GM19463 (cell line): ENCODE results near the gene REXO1.
"Not testable (repeated sequence)": the region's sequence is repeated elsewhere in the genome, so short reads cannot be mapped to it uniquely, and the experiment has no call there.

Experiments
- ATAC-seq: cut with Tn5 transposase; IDR thresholded peaks from one replicate; pipeline ENCODE4 v1.9.1; 2021; ENCODE audit warnings: mild to moderate bottlenecking, moderate library complexity; ENCODE audit not compliant: unreplicated experiment

The REXO1 gene

DNA sequence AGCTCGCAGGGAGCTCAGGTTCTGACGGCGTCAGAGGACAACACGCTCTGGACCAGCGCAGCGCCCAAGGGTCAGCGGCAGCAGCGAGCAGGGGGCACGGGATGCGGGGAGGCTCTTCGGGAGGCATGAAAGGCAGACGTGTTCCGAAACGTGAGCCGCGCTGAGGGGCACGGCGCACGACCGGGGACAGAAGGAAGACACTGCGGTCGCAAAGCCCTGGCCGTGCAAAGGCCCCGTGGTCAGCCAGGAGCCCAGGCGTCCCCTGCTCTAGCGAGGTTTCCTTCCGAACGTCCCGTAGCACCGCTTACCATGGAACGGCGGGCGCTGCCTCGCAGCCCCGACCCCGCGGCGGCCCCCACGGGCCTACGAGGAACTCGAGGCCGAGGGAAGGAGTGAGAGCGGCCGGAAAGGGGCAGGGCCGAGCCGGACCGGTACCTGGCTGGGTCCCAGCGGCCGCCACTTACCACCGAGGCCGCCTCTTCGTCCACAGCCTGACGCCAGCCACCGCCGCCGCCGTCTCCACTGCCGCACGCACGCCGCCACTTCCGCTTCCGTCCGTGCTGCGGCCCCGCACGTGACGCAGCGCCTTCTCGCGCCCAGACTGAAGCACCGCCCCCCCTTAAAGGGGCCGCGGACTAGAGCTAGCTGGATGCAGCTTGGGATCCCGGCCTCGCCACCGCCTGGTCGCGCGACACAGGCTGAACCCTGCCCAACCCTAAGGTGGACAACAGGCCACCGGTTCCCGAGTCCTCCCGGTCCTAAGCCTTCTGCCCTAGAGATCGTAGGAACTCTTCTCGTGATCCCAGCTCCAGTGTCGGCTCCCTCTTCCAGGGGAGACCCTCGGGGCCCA, 27.6 kb upstream of the REXO1 start:
- peak; percentile 87 for ATAC-seq

DNA sequence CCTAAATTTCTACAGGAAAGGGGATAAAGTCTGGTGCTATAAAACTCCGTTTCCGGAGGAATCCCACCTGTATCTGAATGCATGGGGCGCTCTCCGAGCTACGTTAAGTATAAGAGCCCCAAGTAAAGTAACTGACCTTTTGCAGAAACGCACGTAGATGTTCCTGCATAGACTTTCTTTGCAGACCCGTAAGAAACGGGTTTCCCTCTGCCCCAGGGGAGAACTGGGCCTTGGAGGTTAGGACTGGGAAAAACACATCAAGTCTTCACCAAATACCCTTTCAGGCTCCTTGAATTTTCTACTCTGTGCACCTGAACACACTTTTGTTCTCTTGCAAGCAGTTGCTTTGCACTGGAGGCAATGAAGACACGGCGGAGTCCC, 27.0 kb upstream of the REXO1 start:
- not testable (repeated sequence) for ATAC-seq

DNA sequence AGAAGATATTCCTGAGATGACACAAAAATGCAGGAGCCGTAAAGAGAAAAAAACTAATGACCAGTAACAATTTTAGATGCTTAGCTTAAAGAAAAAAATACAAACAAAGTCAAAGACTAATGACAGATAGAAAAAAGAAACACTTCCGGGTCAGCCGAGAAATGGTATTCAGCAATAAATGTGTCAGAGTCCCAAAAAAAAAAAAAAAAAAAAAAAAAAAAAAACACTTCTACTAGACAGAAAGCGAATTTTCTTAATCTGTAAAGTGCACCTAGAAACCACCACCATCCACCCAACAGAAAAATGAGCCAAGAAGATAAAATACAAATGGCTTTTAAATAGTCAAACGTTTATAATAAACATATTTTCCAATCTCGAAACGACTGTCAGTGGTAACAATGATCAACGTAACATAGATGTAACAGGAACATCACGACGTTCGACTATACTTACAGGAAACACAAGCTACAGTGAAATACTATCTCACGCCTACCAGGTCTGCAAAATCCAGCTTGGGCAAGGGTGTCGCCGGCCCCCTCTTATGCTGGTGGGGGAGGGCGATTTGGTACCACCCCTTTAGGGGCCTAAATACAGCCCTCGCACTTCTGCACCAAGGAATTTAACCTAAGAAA, 26.4 kb upstream of the REXO1 start:
- no peak for ATAC-seq

DNA sequence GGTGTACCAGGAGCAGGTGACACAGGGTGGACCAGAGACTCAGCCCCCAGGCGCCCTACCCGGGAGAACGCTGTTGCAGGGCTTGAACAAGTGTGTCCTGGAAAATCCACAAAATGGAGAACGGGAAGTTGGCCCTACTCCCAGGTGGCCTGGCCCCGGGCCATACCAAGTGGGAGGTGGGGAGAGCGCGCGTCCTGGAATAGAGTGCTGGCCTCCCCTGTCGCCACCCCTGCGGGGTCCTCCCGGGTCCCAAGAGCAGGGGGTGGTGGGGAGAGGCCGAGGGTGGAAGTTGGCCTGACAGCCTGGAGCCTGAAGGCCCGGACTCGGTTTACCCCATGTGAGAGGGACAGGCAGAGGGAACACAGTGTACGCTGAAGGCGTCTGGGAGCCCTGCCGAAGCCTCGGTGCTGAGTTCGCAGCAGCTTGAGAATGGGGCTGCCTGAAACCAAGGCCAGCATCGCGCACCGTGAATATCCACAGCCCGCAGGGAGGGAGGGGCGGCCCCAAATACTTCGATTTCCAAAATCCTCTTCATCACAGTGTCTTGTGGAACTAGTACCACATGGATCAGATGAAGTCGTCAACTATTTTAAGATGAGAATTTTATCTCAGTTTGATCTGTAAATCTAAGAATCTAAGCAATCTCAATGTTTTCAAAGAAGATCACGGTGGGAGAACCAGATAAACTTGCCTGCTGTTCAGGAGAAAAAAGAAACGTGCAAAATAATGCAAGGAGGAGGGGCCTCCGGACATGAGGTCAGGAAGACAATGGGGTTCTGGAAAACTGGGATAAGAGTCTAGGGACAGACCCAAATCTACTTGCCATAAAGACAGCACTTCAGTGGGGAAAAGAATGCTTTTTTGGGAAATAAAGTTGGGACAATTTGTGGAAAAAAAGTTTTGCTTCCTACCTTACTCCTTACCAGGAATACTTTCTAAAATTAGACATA, 25.5 kb upstream of the REXO1 start:
- ATAC-seq = no peak

DNA sequence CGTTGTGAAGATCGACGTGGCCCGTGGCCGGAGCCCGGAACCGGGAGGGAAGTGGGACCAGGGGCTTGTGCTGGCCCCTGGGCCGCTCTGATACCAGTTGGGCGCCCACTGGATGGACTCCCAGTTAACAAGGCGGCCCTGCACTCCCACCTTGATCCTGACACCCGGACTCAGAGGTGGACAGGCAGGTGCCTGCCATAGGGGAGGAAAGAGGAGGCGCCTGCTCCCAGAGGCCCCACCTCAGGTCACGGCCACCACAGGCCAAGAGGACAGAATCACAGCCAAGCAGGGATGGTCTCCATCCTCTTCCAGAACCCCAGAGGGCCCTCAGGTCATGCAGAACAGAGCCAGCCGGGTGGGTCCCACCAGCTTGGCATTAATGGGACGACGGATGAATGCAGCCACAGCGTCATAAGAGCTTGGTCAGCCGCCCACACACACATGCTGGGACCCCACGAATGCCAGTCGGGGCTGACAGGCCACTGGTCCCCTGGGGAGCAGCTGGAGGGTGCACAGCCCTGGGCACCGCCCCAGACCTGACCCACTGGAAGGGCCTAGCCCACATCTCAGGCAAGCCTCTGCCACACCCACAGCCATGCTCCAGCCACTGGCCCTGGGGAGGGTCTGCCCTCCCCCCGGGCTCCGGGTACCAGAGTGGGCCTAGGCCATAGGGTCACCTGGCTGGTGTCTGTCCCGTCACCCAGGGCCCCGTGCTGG, 24.7 kb upstream of the REXO1 start:
- no peak for ATAC-seq

DNA sequence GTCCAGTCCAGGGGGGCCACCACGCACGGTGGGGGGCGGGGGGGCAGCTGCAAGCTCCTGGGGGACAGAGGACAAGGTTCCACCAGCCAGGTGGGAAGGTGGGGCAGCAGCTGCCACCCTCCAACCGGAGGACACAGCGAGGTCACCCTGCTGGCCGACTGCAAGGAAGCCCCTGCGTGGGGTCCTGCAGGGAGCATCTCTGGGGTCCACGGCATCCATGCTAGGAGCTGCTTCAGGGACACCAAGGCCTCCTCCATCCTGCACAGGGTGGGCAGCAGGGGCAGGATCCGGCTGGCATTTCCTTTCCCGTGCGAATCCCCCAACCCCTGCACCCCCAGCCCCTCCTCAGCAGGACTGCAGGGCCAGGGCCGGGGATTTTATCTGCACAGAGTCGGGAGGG, 23.3 kb upstream of the REXO1 start:
- ATAC-seq = no peak

DNA sequence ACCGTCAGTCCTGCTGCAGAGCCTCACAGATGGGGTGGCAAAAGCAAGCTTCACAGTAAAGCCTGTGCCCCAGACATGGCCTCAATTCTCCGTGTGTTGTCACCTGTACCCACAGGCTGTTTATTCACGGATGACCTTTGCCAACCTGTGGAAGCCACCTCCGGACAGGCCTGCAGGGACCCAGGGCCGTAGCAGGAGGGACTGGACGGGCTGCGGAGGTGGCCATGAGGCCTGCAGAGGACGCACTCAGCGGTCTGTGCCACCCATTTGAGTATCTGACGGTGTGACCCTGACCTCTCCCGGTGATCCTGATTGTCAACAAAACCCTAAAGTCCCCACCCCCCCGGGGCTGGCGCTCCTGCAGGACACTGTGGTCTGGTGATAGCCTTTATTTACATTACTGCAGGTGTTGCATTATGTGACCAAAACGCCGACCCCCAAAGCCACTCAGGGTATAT, 22.9 kb upstream of the REXO1 start:
- ATAC-seq = no peak

DNA sequence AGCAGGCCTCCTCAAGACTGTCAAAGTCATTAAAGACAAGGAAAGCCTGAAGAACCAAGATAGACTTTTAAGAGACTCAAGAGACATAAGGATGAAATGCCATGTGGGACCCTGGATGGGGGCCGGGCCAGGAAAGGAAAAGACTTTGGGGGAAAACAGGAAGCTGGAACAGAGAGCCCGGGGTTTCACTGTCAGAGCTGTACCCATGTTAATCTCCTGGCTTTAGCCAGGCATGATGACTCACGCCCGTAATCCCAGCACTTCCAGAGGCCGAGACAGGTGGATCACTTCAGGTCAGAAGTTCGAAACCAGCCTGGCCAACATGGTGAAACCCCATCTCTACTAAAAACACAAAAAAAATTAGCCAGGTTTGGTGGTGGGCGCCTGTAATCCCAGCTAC, 20.7 kb upstream of the REXO1 start:
- ATAC-seq = no peak

DNA sequence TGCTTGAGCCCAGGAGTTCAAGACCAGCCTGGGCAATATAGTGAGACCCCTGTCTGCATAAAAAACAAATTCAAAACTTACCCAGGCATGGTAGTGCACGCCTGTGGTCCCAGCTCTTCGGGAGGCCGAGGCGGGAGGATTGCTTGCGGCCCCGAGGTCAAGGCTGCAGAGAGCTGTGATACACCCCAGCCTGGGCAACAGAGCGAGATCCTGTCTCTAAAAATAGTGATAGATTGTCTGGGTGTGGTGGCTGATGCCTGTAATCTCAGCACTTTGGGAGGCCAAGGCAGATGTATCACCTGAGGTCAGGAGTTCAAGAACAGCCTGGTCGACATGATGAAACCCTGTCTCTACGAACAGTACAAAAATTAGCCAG, 19.1 kb upstream of the REXO1 start:
- no peak for ATAC-seq

DNA sequence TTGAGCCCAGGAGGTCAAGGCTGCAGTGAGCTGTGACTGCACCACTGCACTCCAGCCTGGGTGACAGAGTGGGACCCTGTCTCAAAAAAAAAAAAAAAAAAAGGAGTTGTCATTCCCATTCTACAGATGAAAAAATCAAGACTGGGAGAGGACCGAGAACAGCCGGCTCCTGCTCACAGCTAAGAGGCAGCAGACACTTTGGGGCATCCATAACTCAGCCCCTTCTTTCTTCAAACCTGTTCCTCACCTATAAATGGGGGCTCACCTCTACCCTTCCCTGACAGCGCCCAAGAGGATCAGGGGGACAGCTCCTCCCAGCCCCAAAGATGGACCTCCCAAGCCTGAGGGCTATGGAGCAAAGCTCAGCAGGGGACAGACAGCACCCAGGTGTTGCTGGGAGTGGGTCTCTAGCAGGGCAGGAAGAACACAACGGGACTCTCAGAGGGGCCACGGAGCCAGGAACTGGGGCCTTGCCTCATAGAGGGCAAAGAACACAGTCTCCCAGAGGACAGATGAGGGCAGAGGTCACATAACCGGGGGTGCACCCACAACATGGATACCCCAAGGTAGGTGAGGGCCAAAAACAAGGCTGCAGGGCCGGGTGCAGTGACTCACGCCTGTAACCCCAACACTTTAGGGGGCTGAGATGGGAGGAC, 18.5 kb upstream of the REXO1 start:
- ATAC-seq = no peak

DNA sequence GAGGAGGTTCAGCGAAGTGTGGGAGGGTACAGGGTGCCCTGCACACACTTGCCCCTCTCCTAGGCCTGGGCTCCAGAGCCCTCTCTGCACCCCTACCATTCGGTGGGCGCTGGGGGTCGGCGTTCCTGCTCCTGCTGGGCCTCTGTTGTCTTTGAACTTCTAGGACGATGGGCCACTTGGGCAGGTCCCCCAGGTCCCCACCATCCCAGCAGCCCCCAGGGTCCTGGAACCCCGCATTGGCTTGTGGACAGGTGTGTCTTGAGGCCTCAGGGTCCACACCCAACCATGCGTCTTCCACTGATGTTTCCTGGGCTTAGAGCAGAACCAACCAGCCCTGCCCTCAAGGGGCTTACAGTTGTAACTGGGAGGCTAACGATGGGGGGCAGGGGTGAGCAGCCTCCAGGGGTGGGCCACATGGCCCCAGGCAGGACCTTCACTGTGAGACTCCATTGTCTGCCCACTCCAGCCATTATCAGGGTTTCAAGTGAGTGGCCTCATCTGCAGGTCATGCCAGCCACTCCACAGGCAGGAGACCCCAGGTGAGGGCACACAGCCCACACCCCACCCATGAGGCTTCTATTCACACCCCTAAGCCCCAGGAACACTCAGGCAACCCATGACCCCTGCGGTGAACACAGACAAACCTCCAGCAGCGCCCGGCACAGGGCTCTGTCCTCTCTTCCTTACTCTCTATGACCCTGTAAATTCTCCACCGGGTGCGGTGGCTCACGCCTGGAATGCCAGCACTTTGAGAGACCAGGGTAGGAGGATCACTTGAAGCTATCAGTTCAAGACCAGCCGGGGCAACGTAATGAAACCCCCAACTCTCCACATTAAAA, 17.1 kb upstream of the REXO1 start:
- no peak for ATAC-seq

DNA sequence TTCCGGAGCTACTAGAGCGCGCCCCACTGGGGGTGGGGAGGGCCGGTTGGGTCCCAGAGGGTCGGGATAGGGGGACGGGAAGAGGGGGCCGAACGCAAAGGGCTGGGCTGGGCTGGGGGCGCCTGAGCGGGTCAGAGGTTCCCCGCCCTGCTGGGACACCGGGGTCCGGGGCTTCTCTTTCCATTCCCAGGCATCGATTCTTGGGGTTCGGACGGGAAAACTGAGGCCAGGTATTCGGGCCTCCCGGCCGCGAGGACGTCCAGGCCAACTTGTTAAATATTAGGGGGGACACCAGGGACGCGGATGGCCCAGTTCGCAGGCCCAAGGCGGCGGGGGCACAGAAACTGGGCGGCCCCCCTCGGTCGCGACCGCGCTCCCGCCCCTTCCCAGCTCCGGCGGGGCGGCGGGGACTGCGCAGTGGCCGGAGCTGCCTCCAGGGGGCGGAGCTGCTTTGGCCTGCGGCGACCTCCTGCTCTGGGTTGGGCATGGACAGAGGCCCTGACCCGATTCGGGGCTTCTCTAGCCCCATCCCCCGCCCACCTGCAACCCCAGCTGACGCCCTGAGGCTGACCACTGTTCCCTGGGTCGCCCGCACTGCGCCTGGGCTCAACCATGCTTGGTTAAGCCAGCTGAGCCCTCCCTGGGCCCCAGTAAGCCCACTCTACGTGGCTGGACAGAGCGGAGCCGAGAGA, 16.3 kb upstream of the REXO1 start:
- ATAC-seq = peak; percentile 29

DNA sequence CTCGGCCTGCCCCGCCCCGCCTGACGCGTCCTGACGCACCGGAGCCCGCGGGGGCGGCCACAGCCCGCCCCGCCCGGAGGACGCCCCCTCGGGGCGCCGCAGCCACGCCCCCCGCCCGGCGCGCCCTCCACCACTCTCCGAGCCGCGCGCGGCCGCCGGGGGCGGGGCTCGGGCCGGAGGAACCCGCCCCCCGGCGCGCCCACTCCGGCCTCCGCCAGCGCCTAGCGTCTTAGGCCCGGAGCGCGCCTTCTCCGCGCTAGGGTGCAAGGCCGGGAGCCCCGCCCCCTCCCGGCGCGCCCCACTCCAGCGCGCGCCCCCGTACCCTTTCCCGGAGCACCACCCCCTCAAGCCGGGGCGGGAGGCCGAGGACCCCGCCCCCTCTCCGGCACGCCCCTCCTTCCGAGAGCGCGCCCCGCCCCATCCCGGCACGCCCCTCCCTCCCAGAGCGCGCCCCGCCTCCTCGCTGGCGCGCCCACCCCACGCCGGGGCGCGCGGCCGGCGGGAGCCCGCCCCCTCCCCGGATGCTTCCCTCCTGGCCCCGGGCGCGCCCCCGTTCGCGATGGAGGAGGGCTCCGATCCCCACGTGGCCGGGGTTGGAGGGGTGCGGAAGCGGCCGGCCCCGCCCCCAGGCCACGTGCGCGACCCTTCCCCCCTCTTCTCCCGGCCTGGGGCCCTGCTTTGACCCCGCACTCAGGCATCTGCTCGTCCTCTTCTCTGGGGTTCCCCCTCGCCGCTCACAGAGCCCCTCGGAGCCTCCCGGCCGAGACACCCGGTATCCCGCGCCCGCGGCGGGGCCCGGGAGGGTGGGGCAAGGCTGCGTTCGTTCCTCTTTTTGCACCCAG, 15.6 kb upstream of the REXO1 start:
- peak; percentile 53 for ATAC-seq

DNA sequence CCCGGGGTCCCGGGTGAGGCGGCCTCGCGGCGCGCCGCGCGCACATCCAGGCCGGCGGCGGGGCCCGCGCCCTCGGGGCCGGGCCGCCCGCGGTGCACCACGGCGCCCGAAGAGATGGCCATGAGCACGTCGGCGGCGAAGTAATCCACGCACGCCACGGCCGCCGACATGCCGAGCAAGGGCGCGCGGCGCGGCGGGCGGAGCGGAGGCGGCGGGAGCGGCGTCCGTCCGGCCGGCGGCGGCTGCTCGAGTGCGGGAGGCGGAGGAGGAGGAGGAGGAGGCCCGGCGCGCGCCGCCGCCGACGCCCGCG, 15.0 kb upstream of the REXO1 start, which contains the start of gene KLF16:
TSS of gene KLF16 (minus strand) at position 252 of the 310 bp plus-strand sequence. CDS start at position 170, 82 bp downstream.
- ATAC-seq = peak; percentile 1

DNA sequence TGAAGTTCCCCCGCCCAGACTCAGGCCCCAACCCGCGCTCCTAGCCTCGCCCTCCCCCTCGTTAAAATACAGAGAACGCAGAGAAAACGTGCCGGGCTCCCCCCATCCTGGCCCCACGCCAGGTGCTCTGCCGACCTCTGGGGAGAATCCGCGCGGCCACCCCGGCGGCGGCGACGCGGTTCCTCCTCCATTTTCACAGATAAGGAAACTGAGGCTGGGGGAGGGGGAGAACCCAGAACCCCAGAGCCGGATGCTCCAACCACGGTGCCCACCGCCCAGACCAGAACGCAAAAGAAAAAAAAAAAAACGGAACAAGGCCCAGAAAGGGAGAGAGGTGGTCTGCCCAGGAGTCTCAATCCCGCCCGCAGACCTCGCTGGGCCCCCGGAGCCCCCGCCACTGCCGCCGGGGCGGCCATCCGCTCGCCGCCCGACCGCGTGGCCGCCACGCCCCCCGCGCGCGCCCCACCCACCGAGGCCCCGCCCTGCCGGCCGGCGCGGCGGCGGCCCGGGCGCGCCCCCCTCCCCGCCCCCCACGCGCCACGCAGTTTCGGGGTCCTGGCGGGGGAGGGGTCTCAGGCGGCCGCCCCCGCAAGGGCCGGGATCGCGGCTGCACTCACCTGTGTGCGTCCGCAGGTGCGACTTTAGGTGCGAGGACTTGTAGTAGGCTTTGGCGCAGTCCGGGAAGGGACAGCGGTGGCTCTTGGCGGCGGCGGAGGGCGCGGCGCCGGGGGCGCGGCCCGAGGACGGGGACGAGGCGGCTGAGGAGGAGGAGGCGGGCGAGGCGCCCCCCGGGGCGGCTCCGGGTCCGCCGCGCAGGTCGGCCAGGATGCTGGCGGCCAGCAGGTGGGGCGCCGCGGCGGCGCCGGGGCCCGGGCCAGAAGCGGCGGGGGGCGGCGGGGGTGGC, 14.4 kb upstream of the REXO1 start:
- peak; percentile 3 for ATAC-seq

DNA sequence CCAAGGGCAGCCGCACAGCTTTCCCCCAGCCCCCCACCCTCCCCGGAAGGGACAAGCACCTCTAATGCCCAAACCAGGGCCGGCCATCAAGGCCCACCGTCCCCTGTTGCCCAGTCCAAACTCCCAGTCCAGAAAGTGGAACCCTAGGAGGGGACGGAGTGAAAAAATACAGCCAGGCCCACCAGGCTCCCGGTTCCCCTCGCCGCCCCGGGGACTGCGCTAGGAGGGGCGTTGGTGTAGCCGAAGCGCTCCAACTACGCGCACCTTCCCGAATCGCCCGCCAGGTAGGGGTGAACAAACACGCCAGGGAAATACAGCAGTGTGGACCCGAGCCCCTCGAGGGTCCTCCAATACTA, 13.8 kb upstream of the REXO1 start:
- no peak for ATAC-seq

DNA sequence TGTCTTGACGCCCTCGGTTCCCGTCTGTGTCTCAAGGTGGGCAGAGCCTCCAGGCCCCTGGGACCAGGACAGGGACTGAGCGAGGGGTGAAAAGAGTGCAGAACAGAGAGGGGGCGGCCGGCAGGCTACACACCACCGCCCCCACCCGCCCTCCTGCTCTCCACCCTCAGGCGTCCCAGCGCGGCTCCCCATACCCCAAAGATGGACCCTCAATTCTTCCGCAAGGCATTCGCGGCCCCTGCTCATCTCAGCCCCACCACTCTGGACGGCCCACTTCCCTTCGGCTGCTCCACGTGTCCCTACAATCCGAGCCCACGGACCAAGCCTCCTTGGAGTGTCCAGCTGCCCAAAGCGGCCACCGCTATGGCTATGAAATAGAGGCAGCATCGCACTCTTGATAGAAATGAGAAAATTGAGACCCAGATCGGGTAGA, 13.3 kb upstream of the REXO1 start:
- ATAC-seq = no peak
